Adrenal gland (tissue), 12 donors: ENCODE data around the gene SHC4. TPM values are rescaled to one million over a fixed set of nuclear protein-coding genes. Genes with fewer than 3 reads are reported as not detected.
"Not testable (repeated sequence)": the region's sequence is repeated elsewhere in the genome, so short reads cannot be mapped to it uniquely, and the experiment has no call there.

Experiments used
- DNase-seq, 7 donors: peaks; one replicate each; pipeline ENCODE4 v3.0.0-alpha.2; 2019 to 2020
- H3K27ac ChIP-seq, 5 donors: fragments of 200-600 bp; sonication (generic) in 4 of 5; 1 replicate in 3 of 5; 2 replicates in 2 of 5; pipeline versions ENCODE4 v1.5.1 to v1.8.0; 2016 to 2020; ENCODE audit warnings: mild to moderate bottlenecking in 1 of 5
- H3K27me3 ChIP-seq: fragments of 200-600 bp; 2 replicates; pipeline ENCODE4 v1.8.0; 2021
- H3K36me3 ChIP-seq, 2 donors: fragments of 200-600 bp; replicated peaks in 1 of 2; 1 replicate in 1 of 2; 2 replicates in 1 of 2; pipeline versions ENCODE4 v1.5.1 to v1.8.0; 2018 to 2022
- H3K4me1 ChIP-seq, 2 donors: fragments of 200-600 bp; replicated peaks in 1 of 2; 1 replicate in 1 of 2; 2 replicates in 1 of 2; pipeline versions ENCODE4 v1.5.1 to v1.8.0; 2018 to 2021
- H3K4me3 ChIP-seq, 4 donors: fragments of 200-600 bp; sonication (generic) in 3 of 4; one replicate each; pipeline ENCODE4 v1.5.1; 2016 to 2018
- H3K9me3 ChIP-seq, 3 donors: fragments of 200-600 bp; sonication (generic) in 1 of 3; replicated peaks in 1 of 3; 1 replicate in 2 of 3; 2 replicates in 1 of 3; pipeline versions ENCODE4 v1.5.1 to v1.8.0; 2016 to 2021
- CTCF ChIP-seq, 6 experiments: fragments of 450-650 bp in 4 of 6; fragments of 200-600 bp in 2 of 6; sonication (generic) in 1 of 6; IDR thresholded peaks; 1 replicate in 5 of 6; 2 replicates in 1 of 6; pipeline versions ENCODE4 v1.5.1 to v1.8.0; 2016 to 2021; ENCODE audit warnings: antibody characterized with exemption in 6 of 6, mild to moderate bottlenecking in 2 of 6, moderate library complexity in 1 of 6
- POLR2A ChIP-seq, 2 donors: fragments of 450-650 bp; IDR thresholded peaks; one replicate each; pipeline ENCODE4 v1.6.1; 2017; ENCODE audit warnings: antibody characterized with exemption in 2 of 2, mild to moderate bottlenecking in 2 of 2, moderate library complexity in 1 of 2
- WGBS, 4 donors: extraction: QIAGEN DNeasy Blood & Tissue Kit in 2 of 4; methylation state at CpG; one replicate each; pipeline versions ENCODE4 v1.1.5 to v1.1.7; 2013 to 2017; 5-methylcytosine and 5-hydroxymethylcytosine counted together
- intact Hi-C, 2 donors: fragments of 100-400 bp; cut with DNase I; formaldehyde crosslinking; loops; one replicate each; pipeline versions ENCODE4 v1.14.1 to v1.15.0; 2022 to 2023
- polyA plus RNA-seq, 3 donors: library from polyadenylated mRNA; stranded (reverse); fragments of 200-250 nt in 2 of 3; fragments of 350-450 nt in 1 of 3; fragmentation: Illumina TruSeq in 1 of 3; extraction: RNeasy Lipid Tissue Mini Kit (QIAGEN cat#74804) in 1 of 3; gene quantifications; one replicate each; pipeline ENCODE4 v1.2.3, GENCODE V29; 2013 to 2014
- total RNA-seq, 9 donors: library from RNA; depleted of rRNA in 4 of 9; stranded (reverse); fragments of >200 nt in 4 of 9; fragments of 120-200 nt in 1 of 9; fragmentation: NEBNext Ultra II Directional in 1 of 9; extraction: Animal tissue kit (Norgen Biotek cat#: 25700) in 1 of 9; gene quantifications; one replicate each; pipeline versions ENCODE4 v1.1.0 to v1.2.4, GENCODE V29; 2013 to 2023
- donor health status: healthy with polysubstance abuse.
- donor health status: Bipolar disorder and iron deficiency.
- donor health status: DM: yes; HTN: yes; CAD: no.
- donor health status: DM: no; HTN: no; CAD: no.
- donor health status: DM: no; HTN: no; CAD: no.
- donor health status: DM: yes; HTN: yes; CAD: no.

SHC4 gene
- total and polyA plus RNA-seq, 12 donors: 0.40 to 1.8 (median 0.99) TPM

- intact Hi-C loops: no loop called here
- Histone ChIP-seq H3K27ac (no peak overlapping the region), H3K27me3 (no peaks in the 10 kb centered on the region), H3K4me1 (peaks cover 0 to 9% of the 10 kb centered on the region in 2 donors), H3K4me3 (no peak overlapping the region), H3K36me3 (no peaks in the 10 kb centered on the region), H3K9me3 (no peaks in the 10 kb centered on the region)
- WGBS, 4 donors: 21 to 28% (median 27%) methylated on average over 6 of the region's 6 CpGs
- TF ChIP-seq CTCF (IDR thresholded peaks at IDR 0.05) (peak; percentile 18 to 57 (median 52)), POLR2A (IDR thresholded peaks at IDR 0.05) (no peak)
- peak in 4 of 7 donors; percentile 21 to 55 (median 36) for DNase-seq
These were observed 107.9 kb downstream of the SHC4 start for GRCh38 chr15:48855501-48856440.

GRCh38 chr15:48854434-48854833 lies 109.3 kb downstream of the SHC4 start:
- intact Hi-C loops, DNase-seq: not testable (repeated sequence)
- 93 to 100% (median 97%) methylated on average over 3 of the region's 3 CpGs for WGBS, 4 donors

GRCh38 chr15:48851956-48852355 lies 111.8 kb downstream of the SHC4 start:
- intact Hi-C loops: no loop called here
- no peaks in the 10 kb centered on the region for H3K27me3 ChIP-seq
- H3K9me3 ChIP-seq: no peaks in the 10 kb centered on the region
- peaks cover 0 to 9% of the 10 kb centered on the region in 2 donors for H3K4me1 ChIP-seq
- H3K36me3 ChIP-seq: no peaks in the 10 kb centered on the region
- DNase-seq: no peak
- TF ChIP-seq POLR2A (IDR thresholded peaks at IDR 0.05): no peak
- no peak for TF ChIP-seq CTCF (IDR thresholded peaks at IDR 0.05)
- H3K4me3 ChIP-seq: no peak overlapping the region
- no peak overlapping the region for H3K27ac ChIP-seq

More at GRCh38 chr15:48854434-48854833, 109.3 kb downstream of the SHC4 start:
- H3K4me1 ChIP-seq, H3K9me3 ChIP-seq, H3K36me3 ChIP-seq, H3K27ac ChIP-seq, H3K4me3 ChIP-seq, H3K27me3 ChIP-seq: not testable (repeated sequence)

GRCh38 chr15:48850648-48851047 lies 113.1 kb downstream of the SHC4 start:
- no peaks in the 10 kb centered on the region for H3K27me3 ChIP-seq
- no peak for TF ChIP-seq CTCF (IDR thresholded peaks at IDR 0.05)
- intact Hi-C loops: no loop called here
- no peak overlapping the region for H3K27ac ChIP-seq
- no peaks in the 10 kb centered on the region for H3K9me3 ChIP-seq
- no peak for DNase-seq
- H3K4me3 ChIP-seq: no peak overlapping the region
- peaks cover 0 to 5% of the 10 kb centered on the region in 2 donors for H3K4me1 ChIP-seq
- no peaks in the 10 kb centered on the region for H3K36me3 ChIP-seq
- 81 to 92% (median 89%) methylated on average over 2 of the region's 2 CpGs for WGBS, 4 donors

GRCh38 chr15:48845123-48845522 lies 118.6 kb downstream of the SHC4 start:
- H3K9me3 ChIP-seq: no peaks in the 10 kb centered on the region
- peaks cover 0 to 6% of the 10 kb centered on the region in 2 donors for H3K4me1 ChIP-seq
- 78 to 86% (median 83%) methylated on average over 1 of the region's 1 CpG for WGBS, 4 donors
- no peaks in the 10 kb centered on the region for H3K27me3 ChIP-seq
- no peak overlapping the region for H3K27ac ChIP-seq
- no peak overlapping the region for H3K4me3 ChIP-seq
- TF ChIP-seq CTCF (IDR thresholded peaks at IDR 0.05): no peak
- no peak for TF ChIP-seq POLR2A (IDR thresholded peaks at IDR 0.05)
- intact Hi-C loops: no loop called here
- no peak for DNase-seq
- H3K36me3 ChIP-seq: no peaks in the 10 kb centered on the region
